ENCODE data around the gene FSHR. TPM values are rescaled to one million over a fixed set of nuclear protein-coding genes. Genes with fewer than 3 reads are reported as not detected.

The FSHR gene
- total and polyA plus RNA-seq, 2 of the 4 experiments (the other 2 are of a cell fraction) = not detected

- H3K27me3 ChIP-seq (ENCODE audit: control insufficient read depth, insufficient read depth, low read length) = no peaks in the 10 kb centered on the region
- no peaks in the 10 kb centered on the region for H3K79me1 ChIP-seq (ENCODE audit: low read depth in 1 of 2, low read length in 2 of 2)
- no peaks in the 10 kb centered on the region for H3K4me1 ChIP-seq (ENCODE audit: control insufficient read depth, insufficient read depth, low read length)
- H3K36me3 ChIP-seq (ENCODE audit: control insufficient read depth, insufficient read depth, low read length) = no peaks in the 10 kb centered on the region
- no peak overlapping the region for H3K56ac ChIP-seq (ENCODE audit: extremely low read depth, insufficient read depth, low read length)
- POLR2A ChIA-PET (ENCODE audit: unreplicated experiment) = no interaction called here
- H2AK5ac ChIP-seq (ENCODE audit: low read depth, low read length) = no peak overlapping the region
- H2BK15ac ChIP-seq (ENCODE audit: low read depth, low read length) = no peak overlapping the region
- no peak overlapping the region for H3K18ac ChIP-seq (ENCODE audit: low read depth, low read length)
- DNase-seq = no peak
- TF ChIP-seq MXI1 (IDR thresholded peaks at IDR 0.05; ENCODE audit: borderline replicate concordance, low read depth, low read length) (no peak), ELK1 (IDR thresholded peaks at IDR 0.05; ENCODE audit: borderline replicate concordance, low read depth, low read length) (no peak), RFX5 (IDR thresholded peaks at IDR 0.05; ENCODE audit: low read depth, low read length) (no peak), POLR2A (IDR thresholded peaks at IDR 0.05; ENCODE audit: low read depth, low read length) (no peak), RCOR1 (IDR thresholded peaks at IDR 0.05; ENCODE audit: insufficient replicate concordance, low read length) (no peak), MAFK (IDR thresholded peaks at IDR 0.05; ENCODE audit: low read depth, low read length) (no peak), RAD21 (IDR thresholded peaks at IDR 0.05; ENCODE audit: low read length) (no peak), BHLHE40 (IDR thresholded peaks at IDR 0.05; ENCODE audit: low read depth, low read length) (no peak), CHD1 (IDR thresholded peaks at IDR 0.05; ENCODE audit: low read depth, low read length) (no peak), NFE2L2 (IDR thresholded peaks at IDR 0.05; ENCODE audit: low read depth, low read length) (no peak)
- no peak overlapping the region for H2AK9ac ChIP-seq (replicated peaks; ENCODE audit: low read depth, low read length, poor library complexity)
- in situ Hi-C loops (cut with MboI; ENCODE audit: low sequenced_read_pairs) (no loop called here), dilution Hi-C loops (cut with HindIII; ENCODE audit: low sequenced_read_pairs, unreplicated experiment) (no loop called here), intact Hi-C loops (cut with micrococcal nuclease) (no loop called here)
- BruUV-seq (replicated peaks) = no TSS peak
- H3K14ac ChIP-seq (replicated peaks; ENCODE audit: low read depth, low read length) = no peak overlapping the region
- H2BK20ac ChIP-seq (ENCODE audit: low read depth, low read length) = no peak overlapping the region
- ATAC-seq (ENCODE audit: low read depth) = no peak
- H2AFZ ChIP-seq (replicated peaks; ENCODE audit: low read length, poor library complexity) = no peak overlapping the region
- H4K20me1 ChIP-seq (ENCODE audit: insufficient read depth, low read length) = no peaks in the 10 kb centered on the region
- H3K9me3 ChIP-seq (ENCODE audit: control insufficient read depth, insufficient read depth, low read length) = peaks cover 8% of the 10 kb centered on the region
- CTCF ChIA-PET = no interaction called here
- no peak overlapping the region for H3K27ac ChIP-seq (ENCODE audit: insufficient read depth, low read length)
- H3K9me1 ChIP-seq (ENCODE audit: insufficient read depth, low read length) = no peaks in the 10 kb centered on the region
- no peak overlapping the region for H3K9ac ChIP-seq (ENCODE audit: low read depth, low read length)
- H3K4me3 ChIP-seq (ENCODE audit: insufficient read depth, low read depth, low read length) = no peak overlapping the region
- H4K91ac ChIP-seq (ENCODE audit: insufficient read depth, low read depth, low read length) = no peak overlapping the region
- H4K5ac ChIP-seq (ENCODE audit: low read depth, low read length) = no peak overlapping the region
- H3K4ac ChIP-seq (ENCODE audit: low read depth, low read length) = no peak overlapping the region
- no peak overlapping the region for H3K23ac ChIP-seq (ENCODE audit: low read depth, low read length)
- no peak overlapping the region for H4K8ac ChIP-seq (ENCODE audit: low read depth in 2 of 2, low read length in 2 of 2)
- H2BK120ac ChIP-seq (ENCODE audit: low read depth, low read length) = no peak overlapping the region
- no peak overlapping the region for H3K4me2 ChIP-seq (ENCODE audit: low read depth, low read length)
- H2BK5ac ChIP-seq (ENCODE audit: low read depth, low read length, poor library complexity, severe bottlenecking) = no peak overlapping the region
These were observed 12.8 kb upstream of the FSHR start for GRCh38 chr2:49167131-49167530.

All from IMR-90 (cell line).